ENCODE measurements around the gene KRTAP5-11. TPM values are rescaled to one million over a fixed set of nuclear protein-coding genes. Genes with fewer than 3 reads are reported as not detected.
"Not testable (repeated sequence)": the region's sequence is repeated elsewhere in the genome, so short reads cannot be mapped to it uniquely, and the experiment has no call there.

The KRTAP5-11 gene
- total RNA-seq, 1 experiment from 2014 or later = not detected

- DNase-seq (ENCODE audit: low read depth in 1 of 2, low spot score in 2 of 2) = no peak
- Histone ChIP-seq H3K27ac (no peak overlapping the region), H3K27me3 (replicated peaks) (no peaks in the 10 kb centered on the region), H3K9me3 (replicated peaks) (no peaks in the 10 kb centered on the region), H3K4me3 (no peak overlapping the region), H3K4me1 (replicated peaks) (no peaks in the 10 kb centered on the region), H3K36me3 (no peaks in the 10 kb centered on the region)
Measured at GRCh38 chr11:71539017-71539416, 43.7 kb downstream of the KRTAP5-11 start.

- no peaks in the 10 kb centered on the region for H3K27me3 ChIP-seq (replicated peaks)
- no peak overlapping the region for H3K27ac ChIP-seq
- no peak overlapping the region for H3K4me3 ChIP-seq
Measured at GRCh38 chr11:71538666-71538990, 44.0 kb downstream of the KRTAP5-11 start.

GRCh38 chr11:71537977-71538665 is 44.6 kb downstream of the KRTAP5-11 start, which contains the start of gene KRTAP5-8:
Gene KRTAP5-8 (plus strand): TSS chr11:71538025. CDS start chr11:71538056, 31 bp downstream.
- not testable (repeated sequence) for H3K36me3 ChIP-seq; H3K27me3 ChIP-seq (replicated peaks); H3K4me3 ChIP-seq; H3K4me1 ChIP-seq (replicated peaks); DNase-seq (ENCODE audit: low read depth in 1 of 2, low spot score in 2 of 2); H3K27ac ChIP-seq; H3K9me3 ChIP-seq (replicated peaks)

More at GRCh38 chr11:71538666-71538990, 44.0 kb downstream of the KRTAP5-11 start:
- DNase-seq (ENCODE audit: low read depth in 1 of 2, low spot score in 2 of 2) = no peak
- no peaks in the 10 kb centered on the region for H3K36me3 ChIP-seq
- no peaks in the 10 kb centered on the region for H3K9me3 ChIP-seq (replicated peaks)
- H3K4me1 ChIP-seq (replicated peaks) = no peaks in the 10 kb centered on the region

- Histone ChIP-seq H3K27ac (no peak overlapping the region), H3K36me3 (no peaks in the 10 kb centered on the region), H3K9me3 (replicated peaks) (no peaks in the 10 kb centered on the region), H3K4me3 (no peak overlapping the region), H3K27me3 (replicated peaks) (no peaks in the 10 kb centered on the region), H3K4me1 (replicated peaks) (no peaks in the 10 kb centered on the region)
- no peak for DNase-seq (ENCODE audit: low read depth in 1 of 2, low spot score in 2 of 2)
Measured at GRCh38 chr11:71537537-71537936, 45.1 kb downstream of the KRTAP5-11 start.

GRCh38 chr11:71535825-71536224 is 46.9 kb downstream of the KRTAP5-11 start:
- no peaks in the 10 kb centered on the region for H3K9me3 ChIP-seq (replicated peaks)
- H3K4me1 ChIP-seq (replicated peaks) = no peaks in the 10 kb centered on the region
- no peaks in the 10 kb centered on the region for H3K36me3 ChIP-seq
- H3K27ac ChIP-seq = no peak overlapping the region
- no peak for DNase-seq (ENCODE audit: low read depth in 1 of 2, low spot score in 2 of 2)
- H3K4me3 ChIP-seq = no peak overlapping the region
- H3K27me3 ChIP-seq (replicated peaks) = no peaks in the 10 kb centered on the region

DNA sequence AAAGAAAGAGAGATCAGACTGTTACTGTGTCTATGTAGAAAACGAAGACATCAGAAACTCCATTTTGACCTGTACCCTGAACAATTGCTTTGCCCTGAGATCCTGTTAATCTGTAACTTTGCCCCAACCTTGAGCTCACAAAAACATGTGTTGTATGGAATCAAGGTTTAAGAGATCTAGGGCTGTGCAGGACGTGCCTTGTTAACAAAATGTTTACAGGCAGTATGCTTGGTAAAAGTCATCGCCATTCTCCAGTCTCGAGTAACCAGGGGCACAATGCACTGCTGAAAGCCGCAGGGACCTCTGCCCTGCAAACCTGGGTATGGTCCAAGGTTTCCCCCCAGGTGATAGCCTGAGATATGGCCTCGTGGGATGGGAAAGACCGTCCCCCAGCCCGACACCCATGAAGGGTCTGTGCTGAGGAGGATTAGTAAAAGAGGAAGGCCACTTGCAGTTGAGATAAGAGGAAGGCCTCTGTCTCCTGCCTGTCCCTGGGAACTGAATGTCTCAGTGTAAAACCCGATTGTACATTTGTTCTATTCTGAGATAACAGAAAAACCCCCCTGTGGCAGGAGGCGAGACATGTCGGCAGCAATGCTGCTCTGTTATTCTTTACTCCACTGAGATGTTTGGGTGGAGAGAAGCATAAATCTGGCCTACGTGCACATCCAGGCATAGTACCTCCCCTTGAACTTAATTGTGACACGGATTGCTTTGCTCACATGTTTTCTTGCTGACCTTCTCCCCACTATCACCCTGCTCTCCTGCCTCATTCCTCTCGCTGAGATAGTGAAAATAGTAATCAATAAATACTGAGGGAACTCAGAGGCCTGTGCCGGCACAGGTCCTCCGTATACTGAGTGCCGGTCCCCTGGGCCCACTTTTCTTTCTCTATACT is 47.7 kb downstream of the KRTAP5-11 start:
- not testable (repeated sequence) for H3K27ac ChIP-seq; H3K9me3 ChIP-seq (replicated peaks); H3K27me3 ChIP-seq (replicated peaks); DNase-seq (ENCODE audit: low read depth in 1 of 2, low spot score in 2 of 2); H3K36me3 ChIP-seq; H3K4me1 ChIP-seq (replicated peaks); H3K4me3 ChIP-seq

GRCh38 chr11:71532036-71532610 is 50.6 kb downstream of the KRTAP5-11 start:
- H3K27me3 ChIP-seq (replicated peaks) = no peaks in the 10 kb centered on the region
- no peaks in the 10 kb centered on the region for H3K36me3 ChIP-seq
- H3K27ac ChIP-seq = no peak overlapping the region
- H3K4me3 ChIP-seq = no peak overlapping the region
- H3K9me3 ChIP-seq (replicated peaks) = no peaks in the 10 kb centered on the region
- no peaks in the 10 kb centered on the region for H3K4me1 ChIP-seq (replicated peaks)
- DNase-seq (ENCODE audit: low read depth in 1 of 2, low spot score in 2 of 2) = no peak

Other genes with a start within 250 kb of the KRTAP5-11 start
- 9.2 and 15.4 TPM in 2 replicates for gene DHCR7, start 134.5 kb downstream of the KRTAP5-11 start, total RNA-seq (2014; rRNA removed; shearing (Covaris generic))
- gene NADSYN1, start 129.7 kb downstream of the KRTAP5-11 start, total RNA-seq (2014; rRNA removed; shearing (Covaris generic)) = 21.8 and 26.1 TPM in 2 replicates
- gene KRTAP5-7, start 55.6 kb downstream of the KRTAP5-11 start, total RNA-seq (2014; rRNA removed; shearing (Covaris generic)) = not detected in 2 replicates
- not detected in 2 replicates for gene KRTAP5-8, start 44.9 kb downstream of the KRTAP5-11 start, total RNA-seq (2014; rRNA removed; shearing (Covaris generic))
- gene KRTAP5-9, start 34.5 kb downstream of the KRTAP5-11 start, total RNA-seq (2014; rRNA removed; shearing (Covaris generic)) = not detected in 2 replicates
- gene KRTAP5-10, start 17.3 kb downstream of the KRTAP5-11 start, total RNA-seq (2014; rRNA removed; shearing (Covaris generic)) = not detected in 2 replicates

Measured in SJSA1 (cell line).